ENCODE results near the gene BRSK2. TPM values are rescaled to one million over a fixed set of nuclear protein-coding genes. Genes with fewer than 3 reads are reported as not detected.

BRSK2 gene
- total RNA-seq, 1 experiment from 2014 or later: 0.55 TPM

DNA sequence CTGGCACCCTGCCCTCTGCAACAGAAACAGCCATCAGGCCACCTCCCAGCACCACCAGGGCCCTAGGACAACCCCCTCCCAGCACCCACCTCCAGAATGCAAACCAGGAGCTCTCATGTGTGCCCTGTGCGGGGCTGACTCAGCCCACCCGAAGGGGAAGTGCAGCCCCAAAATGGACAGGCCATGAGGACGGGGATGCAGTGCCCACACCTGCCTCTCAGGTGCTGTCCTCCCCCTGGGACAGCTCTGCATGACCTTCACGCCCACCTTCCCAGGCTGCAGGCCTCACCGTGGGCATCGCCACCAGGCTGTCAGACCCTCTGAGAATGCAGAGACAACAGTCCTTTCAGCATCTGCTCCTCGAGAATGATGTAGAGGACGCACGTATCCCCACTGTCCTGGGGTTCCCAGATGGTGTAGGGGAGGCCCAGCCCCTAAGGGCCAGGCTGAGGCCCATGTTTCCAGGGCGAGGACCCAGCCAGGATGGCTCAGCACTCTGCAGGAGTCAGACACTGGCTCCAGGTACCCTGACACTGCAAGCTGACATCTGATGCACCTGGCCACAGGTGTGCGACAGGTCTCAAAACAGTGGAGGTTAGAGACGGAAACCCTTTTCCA is 83.4 kb downstream of the BRSK2 start:
- no peak for DNase-seq (ENCODE audit: low read depth in 1 of 2, low spot score in 2 of 2)
- no peaks in the 10 kb centered on the region for H3K36me3 ChIP-seq
- H3K4me3 ChIP-seq: no peak overlapping the region
- H3K27me3 ChIP-seq (replicated peaks): no peaks in the 10 kb centered on the region
- no peaks in the 10 kb centered on the region for H3K9me3 ChIP-seq (replicated peaks)
- no peaks in the 10 kb centered on the region for H3K4me1 ChIP-seq (replicated peaks)
- no peak overlapping the region for H3K27ac ChIP-seq

DNA sequence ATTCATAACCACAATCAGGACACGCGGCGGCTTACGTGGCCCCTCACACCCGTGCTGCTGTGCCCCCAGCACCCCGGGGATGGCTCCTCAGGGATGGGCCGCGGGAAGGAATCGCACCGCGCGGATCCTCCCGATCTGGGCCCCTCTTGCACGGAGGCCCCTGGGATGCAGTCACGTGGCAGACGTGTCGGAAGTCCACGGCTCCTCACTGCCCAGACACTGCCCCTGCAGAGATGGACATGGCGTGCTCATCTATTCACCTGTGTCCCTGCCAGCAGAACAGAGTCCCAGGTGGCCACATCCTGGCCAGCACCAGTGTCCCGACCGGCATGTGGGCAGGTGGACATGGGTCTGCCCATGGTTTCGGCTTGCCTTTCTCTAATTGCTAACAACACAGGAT is 84.1 kb downstream of the BRSK2 start:
- Histone ChIP-seq H3K27ac (no peak overlapping the region), H3K9me3 (replicated peaks) (no peaks in the 10 kb centered on the region), H3K4me1 (replicated peaks) (no peaks in the 10 kb centered on the region), H3K27me3 (replicated peaks) (no peaks in the 10 kb centered on the region), H3K36me3 (no peaks in the 10 kb centered on the region), H3K4me3 (no peak overlapping the region)
- no peak for DNase-seq (ENCODE audit: low read depth in 1 of 2, low spot score in 2 of 2)

DNA sequence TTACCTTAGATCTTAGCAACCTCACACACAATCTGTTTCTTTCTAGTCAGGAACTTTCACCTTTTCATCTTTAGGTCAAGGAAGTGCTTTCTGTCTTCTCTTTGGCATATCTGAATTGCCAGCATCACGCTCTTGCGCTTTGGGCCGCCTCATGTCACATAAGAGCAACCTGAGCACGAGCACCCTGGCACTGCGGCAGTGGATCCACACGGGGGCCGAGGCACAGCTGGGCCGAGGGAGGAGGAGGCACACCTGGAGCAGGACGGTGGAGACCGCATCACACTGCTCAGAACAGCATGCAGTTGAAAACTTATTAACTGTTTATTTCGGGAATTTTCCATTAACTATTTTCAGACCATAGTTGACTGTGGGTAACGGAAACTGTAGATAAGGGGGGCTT is 86.1 kb downstream of the BRSK2 start:
- Histone ChIP-seq H3K27me3 (replicated peaks) (no peaks in the 10 kb centered on the region), H3K4me1 (replicated peaks) (no peaks in the 10 kb centered on the region), H3K4me3 (no peak overlapping the region), H3K9me3 (replicated peaks) (no peaks in the 10 kb centered on the region), H3K27ac (no peak overlapping the region), H3K36me3 (no peaks in the 10 kb centered on the region)
- no peak for DNase-seq (ENCODE audit: low read depth in 1 of 2, low spot score in 2 of 2)

DNA sequence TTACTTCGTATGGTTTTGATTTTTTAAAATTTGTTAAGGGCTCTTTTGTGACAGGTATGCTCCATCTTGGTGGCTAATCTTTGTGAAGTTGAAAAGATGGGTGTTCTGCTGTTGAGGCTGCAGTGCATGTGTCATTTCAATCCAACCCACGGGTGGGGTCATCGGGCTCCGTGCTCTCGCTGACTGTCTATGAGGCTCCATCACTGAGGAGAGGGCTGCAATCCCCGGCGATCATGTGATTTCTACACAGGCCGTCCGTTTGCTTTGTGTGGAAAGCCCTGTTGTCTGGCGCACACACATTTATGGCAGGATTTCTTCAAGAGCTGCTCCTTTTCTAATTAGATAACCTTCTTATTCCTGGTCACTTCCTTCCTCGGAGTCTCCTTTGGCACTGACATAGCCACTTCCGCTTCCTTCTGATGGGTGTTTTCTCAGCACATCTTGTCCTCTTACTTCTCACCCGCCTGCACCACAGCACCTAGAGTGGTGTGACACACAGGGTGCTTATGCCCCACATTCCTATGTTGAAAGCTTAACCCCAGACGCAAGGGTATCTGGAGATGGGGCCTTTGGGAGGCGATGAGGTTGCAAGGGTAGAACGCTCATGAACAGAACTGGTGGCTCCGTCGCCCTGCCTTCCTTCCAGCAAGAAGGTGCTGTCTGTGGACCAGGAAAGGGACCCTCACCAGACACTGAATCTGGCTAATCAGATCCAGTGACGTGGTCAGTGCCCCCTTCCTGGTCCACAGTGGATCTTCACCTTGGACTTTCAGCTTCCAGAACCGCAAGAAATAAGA is 87.4 kb downstream of the BRSK2 start:
- Histone ChIP-seq H3K4me1 (replicated peaks) (no peaks in the 10 kb centered on the region), H3K27ac (no peak overlapping the region), H3K27me3 (replicated peaks) (no peaks in the 10 kb centered on the region), H3K4me3 (no peak overlapping the region), H3K36me3 (no peaks in the 10 kb centered on the region), H3K9me3 (replicated peaks) (no peaks in the 10 kb centered on the region)
- no peak for DNase-seq (ENCODE audit: low read depth in 1 of 2, low spot score in 2 of 2)

DNA sequence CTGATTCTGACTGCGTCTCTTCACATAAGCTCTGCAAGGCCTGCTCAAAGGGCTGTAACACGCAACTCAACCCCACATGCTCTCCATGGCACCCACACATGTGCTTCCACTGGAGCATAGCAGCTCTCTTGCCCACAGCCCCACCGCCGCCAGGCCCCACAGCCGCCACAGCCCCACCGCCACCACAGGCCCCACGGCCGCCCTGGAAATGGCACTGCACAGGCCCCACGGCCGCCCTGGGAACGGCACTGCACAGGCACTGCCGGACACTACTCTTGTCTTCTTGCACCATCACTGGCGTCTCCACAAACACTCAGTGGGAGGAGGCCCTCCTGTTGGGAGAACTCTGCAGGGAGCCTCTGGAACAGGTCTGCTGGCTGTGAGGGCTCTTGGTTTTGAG is 88.3 kb downstream of the BRSK2 start:
- no peaks in the 10 kb centered on the region for H3K36me3 ChIP-seq
- no peak for DNase-seq (ENCODE audit: low read depth in 1 of 2, low spot score in 2 of 2)
- no peak overlapping the region for H3K4me3 ChIP-seq
- no peaks in the 10 kb centered on the region for H3K4me1 ChIP-seq (replicated peaks)
- H3K9me3 ChIP-seq (replicated peaks): no peaks in the 10 kb centered on the region
- no peaks in the 10 kb centered on the region for H3K27me3 ChIP-seq (replicated peaks)
- no peak overlapping the region for H3K27ac ChIP-seq

DNA sequence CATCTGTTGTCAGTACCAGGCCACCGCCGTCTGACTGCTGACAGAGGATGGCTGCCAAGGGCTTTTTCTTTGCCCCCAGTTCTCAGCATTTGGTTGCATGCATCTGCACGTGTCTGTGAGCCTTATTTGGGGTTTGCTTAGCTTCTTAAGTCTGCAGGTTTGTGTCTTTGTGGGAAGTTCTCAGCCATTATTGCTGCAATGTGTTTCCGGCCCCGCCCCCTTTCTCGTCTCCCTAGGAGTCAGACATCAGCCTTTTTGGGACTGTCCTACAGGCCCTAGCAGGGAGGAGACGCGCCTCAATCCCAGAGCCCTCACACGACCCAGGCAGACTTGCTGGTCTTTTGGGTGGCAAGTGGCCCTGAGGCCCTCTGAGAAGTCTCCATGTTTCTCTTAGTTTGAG is 88.8 kb downstream of the BRSK2 start:
- H3K27ac ChIP-seq: no peak overlapping the region
- no peak for DNase-seq (ENCODE audit: low read depth in 1 of 2, low spot score in 2 of 2)
- H3K4me1 ChIP-seq (replicated peaks): no peaks in the 10 kb centered on the region
- H3K4me3 ChIP-seq: no peak overlapping the region
- no peaks in the 10 kb centered on the region for H3K27me3 ChIP-seq (replicated peaks)
- H3K36me3 ChIP-seq: no peaks in the 10 kb centered on the region
- H3K9me3 ChIP-seq (replicated peaks): no peaks in the 10 kb centered on the region

DNA sequence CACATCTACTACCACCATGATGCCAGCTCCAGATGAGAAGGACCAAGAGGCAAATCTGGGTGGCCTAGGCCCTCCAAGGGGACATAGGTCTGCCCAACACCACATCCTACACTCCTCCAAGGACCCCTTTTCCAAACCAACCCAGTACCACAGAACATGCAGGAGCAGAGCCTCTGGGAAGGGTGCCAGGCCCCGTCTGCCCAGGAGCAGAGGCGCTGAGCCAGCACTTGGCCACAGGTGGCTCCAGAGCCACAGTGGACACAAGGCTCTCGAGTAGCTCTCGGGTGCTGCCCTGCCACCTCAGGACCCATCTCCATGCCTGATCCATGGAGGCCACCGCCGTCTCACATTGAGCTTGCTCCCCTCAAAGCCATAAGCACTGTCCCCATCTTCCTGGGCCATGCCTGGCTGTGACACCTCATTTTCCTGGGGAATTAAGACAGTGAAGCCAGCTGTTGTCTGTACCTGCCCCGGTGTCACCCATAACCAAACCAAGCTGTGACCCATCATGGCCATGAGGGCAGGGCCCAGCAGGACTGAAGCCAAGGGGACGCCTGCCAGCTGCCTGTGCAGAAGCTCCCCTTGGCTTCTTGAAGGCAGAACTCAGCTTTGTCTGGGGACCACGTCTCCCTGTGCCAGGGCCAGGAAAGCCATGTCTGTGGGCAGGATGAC is 89.4 kb downstream of the BRSK2 start:
- no peaks in the 10 kb centered on the region for H3K36me3 ChIP-seq
- no peak overlapping the region for H3K27ac ChIP-seq
- H3K27me3 ChIP-seq (replicated peaks): no peaks in the 10 kb centered on the region

DNA sequence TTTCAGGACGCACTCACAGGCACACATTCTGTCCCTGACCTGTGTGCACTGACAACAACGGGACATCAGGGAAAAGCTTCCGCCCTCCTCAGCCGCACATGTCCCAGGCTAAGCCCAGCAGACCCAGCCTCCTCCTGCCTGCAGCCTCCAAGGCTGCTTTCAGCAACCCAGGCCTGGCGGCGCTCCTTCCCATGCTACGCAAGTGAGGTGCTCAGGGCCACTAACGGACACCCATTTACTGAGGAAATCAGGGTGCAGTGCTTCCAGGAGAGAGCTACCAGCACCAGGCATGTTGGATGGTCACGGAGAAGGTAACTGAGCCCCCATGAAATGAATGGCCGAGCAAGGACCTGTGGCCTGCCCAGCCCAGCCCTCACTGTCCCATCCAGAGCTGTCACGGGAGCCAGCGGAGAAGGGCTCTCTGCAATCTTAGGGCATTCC is 90.0 kb downstream of the BRSK2 start:
- Histone ChIP-seq H3K9me3 (replicated peaks) (no peaks in the 10 kb centered on the region), H3K27ac (no peak overlapping the region), H3K27me3 (replicated peaks) (no peaks in the 10 kb centered on the region), H3K4me3 (no peak overlapping the region), H3K4me1 (replicated peaks) (no peaks in the 10 kb centered on the region), H3K36me3 (no peaks in the 10 kb centered on the region)
- no peak for DNase-seq (ENCODE audit: low read depth in 1 of 2, low spot score in 2 of 2)

More for the DNA sequence above, 89.4 kb downstream of the BRSK2 start:
- Histone ChIP-seq H3K4me1 (replicated peaks) (no peaks in the 10 kb centered on the region), H3K9me3 (replicated peaks) (no peaks in the 10 kb centered on the region), H3K4me3 (no peak overlapping the region)
- DNase-seq (ENCODE audit: low read depth in 1 of 2, low spot score in 2 of 2): no peak

DNA sequence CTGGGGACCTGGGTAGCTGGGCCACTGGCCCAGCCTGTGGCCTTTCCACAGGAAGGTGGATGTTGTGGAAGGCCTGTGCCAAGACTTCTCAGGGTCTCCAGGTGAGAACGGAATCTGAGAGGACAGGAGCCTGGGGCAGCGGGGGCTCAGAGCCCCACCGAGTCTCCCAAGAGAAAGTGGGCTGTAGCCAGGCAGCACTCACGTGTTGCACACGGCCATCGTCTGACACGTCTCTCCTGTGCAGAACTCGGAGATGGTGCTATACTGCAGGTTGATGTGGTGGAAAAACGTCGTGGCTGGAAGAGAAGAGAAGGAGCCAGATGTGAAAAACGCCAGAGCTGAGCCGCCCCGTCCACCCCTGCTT is 90.4 kb downstream of the BRSK2 start:
- no peak for DNase-seq (ENCODE audit: low read depth in 1 of 2, low spot score in 2 of 2)
- H3K36me3 ChIP-seq: no peaks in the 10 kb centered on the region
- H3K4me1 ChIP-seq (replicated peaks): no peaks in the 10 kb centered on the region
- no peaks in the 10 kb centered on the region for H3K9me3 ChIP-seq (replicated peaks)
- no peaks in the 10 kb centered on the region for H3K27me3 ChIP-seq (replicated peaks)
- no peak overlapping the region for H3K27ac ChIP-seq
- no peak overlapping the region for H3K4me3 ChIP-seq

DNA sequence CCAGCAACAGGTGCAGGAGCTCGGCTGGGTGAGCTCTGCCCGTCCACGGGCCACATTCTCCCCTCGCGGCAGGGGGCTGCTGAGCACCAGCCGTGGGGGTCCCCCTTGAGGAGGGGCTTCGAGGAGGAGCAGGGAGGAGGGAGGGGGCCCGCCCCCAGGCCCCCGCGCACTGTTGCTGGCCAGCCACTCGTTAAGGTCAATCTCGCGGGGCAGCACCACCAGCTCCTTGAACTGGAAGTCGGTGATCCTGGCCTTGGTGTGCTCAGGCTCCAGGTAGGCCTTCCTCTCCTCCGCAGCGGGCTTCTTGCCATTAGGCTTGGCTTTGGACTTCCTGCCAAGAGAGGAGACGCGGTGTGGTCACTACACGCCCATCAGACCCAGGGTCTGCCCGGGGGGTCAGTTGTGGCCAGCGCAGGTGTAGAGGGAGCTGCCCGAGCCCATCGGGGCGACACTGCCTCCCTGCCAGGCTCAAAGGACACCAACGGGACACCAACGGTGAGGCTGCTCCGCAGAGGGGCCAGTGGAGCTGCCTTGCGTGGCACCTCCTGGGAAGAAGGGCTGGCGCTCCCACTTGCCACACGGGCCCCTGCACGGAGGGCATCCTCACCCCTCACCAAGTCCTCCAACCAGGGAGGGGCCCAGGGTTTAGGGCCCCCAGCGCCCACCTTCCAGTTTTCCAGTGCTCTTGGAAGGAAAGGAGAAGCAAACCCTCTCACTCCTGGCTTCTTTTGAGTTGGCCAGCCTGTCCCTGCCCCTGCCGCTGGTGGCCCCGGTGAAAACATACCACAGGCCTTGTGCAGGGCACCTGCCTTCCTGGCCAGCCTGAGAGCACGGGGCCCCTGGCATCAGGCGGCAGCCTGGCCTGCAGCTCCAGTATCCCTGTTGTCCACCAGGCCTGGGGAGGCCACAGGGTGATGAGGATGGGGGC is 91.1 kb downstream of the BRSK2 start:
- Histone ChIP-seq H3K4me1 (replicated peaks) (peaks cover under 1% of the 10 kb centered on the region), H3K27me3 (replicated peaks) (no peaks in the 10 kb centered on the region), H3K27ac (no peak overlapping the region), H3K4me3 (no peak overlapping the region), H3K9me3 (replicated peaks) (no peaks in the 10 kb centered on the region), H3K36me3 (no peaks in the 10 kb centered on the region)
- DNase-seq (ENCODE audit: low read depth in 1 of 2, low spot score in 2 of 2): no peak

DNA sequence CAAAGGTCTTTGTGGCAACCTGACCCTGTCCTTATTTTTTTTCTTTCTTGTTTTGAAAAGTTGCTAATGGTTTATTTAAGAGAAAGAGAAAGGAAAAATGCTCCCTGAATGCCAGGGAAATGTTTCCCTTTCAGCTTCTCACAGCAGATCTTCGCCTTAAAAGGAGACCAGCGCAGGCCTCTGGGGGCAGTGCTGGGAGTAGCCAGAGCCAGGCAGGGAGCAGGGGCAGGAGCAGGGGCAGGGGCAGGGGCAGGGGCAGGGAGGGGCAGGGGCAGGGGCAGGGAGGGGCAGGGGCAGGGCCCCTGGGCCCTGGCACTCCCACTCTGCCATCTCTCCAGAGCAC is 91.7 kb downstream of the BRSK2 start:
- no peaks in the 10 kb centered on the region for H3K36me3 ChIP-seq
- DNase-seq (ENCODE audit: low read depth in 1 of 2, low spot score in 2 of 2): no peak
- H3K4me3 ChIP-seq: no peak overlapping the region
- no peaks in the 10 kb centered on the region for H3K27me3 ChIP-seq (replicated peaks)
- no peak overlapping the region for H3K27ac ChIP-seq
- peaks cover 7% of the 10 kb centered on the region for H3K4me1 ChIP-seq (replicated peaks)
- H3K9me3 ChIP-seq (replicated peaks): no peaks in the 10 kb centered on the region

DNA sequence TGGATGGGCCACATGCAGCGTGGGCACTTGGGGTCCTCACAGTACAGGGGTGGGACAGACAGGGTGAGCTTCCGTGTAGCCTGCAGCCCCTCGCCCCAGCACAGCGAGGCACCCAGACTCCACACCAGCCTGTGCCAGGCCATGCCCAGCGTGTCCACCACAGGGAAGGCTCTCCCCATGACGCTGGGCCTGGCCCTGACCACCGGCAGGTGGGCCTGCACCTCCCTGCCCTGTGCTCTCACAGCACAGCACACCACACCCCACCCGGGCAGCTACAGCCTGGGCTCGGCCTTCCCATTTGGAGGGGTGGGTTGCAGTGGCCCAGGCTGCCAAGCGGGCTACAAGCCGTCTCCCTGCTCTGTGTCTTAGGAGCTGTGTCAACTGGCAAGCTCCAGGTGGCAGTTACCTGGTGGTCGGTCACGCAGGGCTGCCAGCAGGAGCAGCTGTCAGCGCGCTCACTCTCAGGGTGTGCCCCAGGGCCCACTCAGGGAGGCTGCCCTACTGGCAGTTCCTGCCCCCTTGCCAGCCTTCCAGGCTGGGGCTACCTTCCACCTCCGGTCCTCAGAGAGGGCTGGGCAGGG is 92.2 kb downstream of the BRSK2 start:
- Histone ChIP-seq H3K27me3 (replicated peaks) (no peaks in the 10 kb centered on the region), H3K4me3 (no peak overlapping the region), H3K36me3 (no peaks in the 10 kb centered on the region), H3K4me1 (replicated peaks) (peaks cover 7% of the 10 kb centered on the region), H3K27ac (no peak overlapping the region), H3K9me3 (replicated peaks) (no peaks in the 10 kb centered on the region)
- DNase-seq (ENCODE audit: low read depth in 1 of 2, low spot score in 2 of 2): no peak

DNA sequence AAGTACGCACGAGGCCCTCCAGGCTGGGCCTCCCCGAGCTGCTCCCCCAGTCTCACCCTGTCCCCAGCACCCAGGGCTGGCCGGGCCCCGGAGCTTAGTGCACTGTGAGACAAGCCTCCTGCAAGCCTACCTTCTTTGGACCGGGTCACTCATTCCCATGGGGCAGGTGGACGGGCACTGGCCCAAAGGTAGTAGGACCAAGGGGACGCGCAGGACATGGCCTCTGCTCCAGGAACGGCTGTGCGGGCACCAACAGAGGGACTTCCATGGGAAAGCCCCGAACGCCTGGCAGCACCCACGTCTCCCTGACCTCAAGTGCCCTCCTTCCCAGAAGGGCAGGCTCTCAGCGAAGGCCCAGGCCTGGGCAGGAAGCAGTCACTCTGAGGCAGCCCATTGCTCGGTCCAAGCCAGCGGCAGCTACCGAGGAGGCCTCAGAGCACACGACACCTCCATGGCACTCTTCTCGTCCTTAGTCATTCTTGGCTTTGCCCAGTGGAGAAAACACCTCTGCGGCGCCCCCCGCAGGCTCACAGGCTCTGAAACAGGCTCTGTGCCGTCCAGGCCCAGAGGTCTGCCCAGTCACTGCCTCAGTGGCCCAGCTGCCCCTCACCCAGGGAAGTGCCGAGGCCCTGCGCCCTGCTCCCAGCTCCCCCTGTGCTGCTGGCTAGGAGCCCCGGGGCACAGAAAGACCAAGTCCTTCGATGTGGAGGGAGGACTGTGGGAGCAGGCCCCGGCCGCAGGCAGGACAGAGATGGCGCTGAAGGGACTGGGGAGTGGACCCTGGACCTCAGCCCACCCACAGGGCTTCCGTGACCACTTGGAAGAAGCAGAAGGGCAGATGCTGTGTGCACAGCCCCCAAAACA is 93.1 kb downstream of the BRSK2 start:
- H3K9me3 ChIP-seq (replicated peaks): no peaks in the 10 kb centered on the region
- no peak overlapping the region for H3K4me3 ChIP-seq
- peaks cover 7% of the 10 kb centered on the region for H3K4me1 ChIP-seq (replicated peaks)
- no peak overlapping the region for H3K27ac ChIP-seq
- no peaks in the 10 kb centered on the region for H3K27me3 ChIP-seq (replicated peaks)
- no peak for DNase-seq (ENCODE audit: low read depth in 1 of 2, low spot score in 2 of 2)
- H3K36me3 ChIP-seq: no peaks in the 10 kb centered on the region

Measured in SJSA1 (cell line).